Right lobe of liver (tissue), 4 donors: ENCODE results near the gene ACAP3.

Experiments
- POLR2A ChIP-seq: fragments of 450-650 bp; IDR thresholded peaks from one replicate; pipeline ENCODE4 v1.6.1; 2017; ENCODE audit warnings: antibody characterized with exemption, mild to moderate bottlenecking
- TF ChIP-seq, protein P1 (sequence below), 4 donors: fragments of 200-600 bp in 3 of 4; fragments of 450-650 bp in 1 of 4; IDR thresholded peaks; one replicate each; pipeline versions ENCODE4 v1.5.1 to v1.8.0; 2016 to 2022; ENCODE audit warnings: antibody characterized with exemption in 4 of 4, mild to moderate bottlenecking in 2 of 4
- donor health status: DM: no; HTN: no; CAD: no.
- donor health status: DM: no; HTN: no; CAD: no.
- donor health status: DM: no; HTN: yes; CAD: no.

- TF ChIP-seq, protein P1, sequence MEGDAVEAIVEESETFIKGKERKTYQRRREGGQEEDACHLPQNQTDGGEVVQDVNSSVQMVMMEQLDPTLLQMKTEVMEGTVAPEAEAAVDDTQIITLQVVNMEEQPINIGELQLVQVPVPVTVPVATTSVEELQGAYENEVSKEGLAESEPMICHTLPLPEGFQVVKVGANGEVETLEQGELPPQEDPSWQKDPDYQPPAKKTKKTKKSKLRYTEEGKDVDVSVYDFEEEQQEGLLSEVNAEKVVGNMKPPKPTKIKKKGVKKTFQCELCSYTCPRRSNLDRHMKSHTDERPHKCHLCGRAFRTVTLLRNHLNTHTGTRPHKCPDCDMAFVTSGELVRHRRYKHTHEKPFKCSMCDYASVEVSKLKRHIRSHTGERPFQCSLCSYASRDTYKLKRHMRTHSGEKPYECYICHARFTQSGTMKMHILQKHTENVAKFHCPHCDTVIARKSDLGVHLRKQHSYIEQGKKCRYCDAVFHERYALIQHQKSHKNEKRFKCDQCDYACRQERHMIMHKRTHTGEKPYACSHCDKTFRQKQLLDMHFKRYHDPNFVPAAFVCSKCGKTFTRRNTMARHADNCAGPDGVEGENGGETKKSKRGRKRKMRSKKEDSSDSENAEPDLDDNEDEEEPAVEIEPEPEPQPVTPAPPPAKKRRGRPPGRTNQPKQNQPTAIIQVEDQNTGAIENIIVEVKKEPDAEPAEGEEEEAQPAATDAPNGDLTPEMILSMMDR (IDR thresholded peaks at IDR 0.05): no peak
- TF ChIP-seq POLR2A: no peak
Measured at GRCh38 chr1:1295154-1295923, 12.4 kb downstream of the ACAP3 start.
